GM12872 (cell line): ENCODE data around the gene FGD2.

Experiments used
- CTCF ChIP-seq: IDR thresholded peaks from 3 replicates; pipeline ENCODE4 v1.5.1; 2011; ENCODE audit warnings: low read depth, mild to moderate bottlenecking, low read length, moderate library complexity; ENCODE audit not compliant: insufficient read depth

Gene FGD2

GRCh38 chr6:37068356-37069270 is 63.2 kb downstream of the FGD2 start:
- TF ChIP-seq CTCF, result no peak

GRCh38 chr6:37069639-37070038 is 64.2 kb downstream of the FGD2 start:
- no peak for TF ChIP-seq CTCF

GRCh38 chr6:37072526-37072925 is 67.1 kb downstream of the FGD2 start:
- TF ChIP-seq CTCF, result no peak

DNA sequence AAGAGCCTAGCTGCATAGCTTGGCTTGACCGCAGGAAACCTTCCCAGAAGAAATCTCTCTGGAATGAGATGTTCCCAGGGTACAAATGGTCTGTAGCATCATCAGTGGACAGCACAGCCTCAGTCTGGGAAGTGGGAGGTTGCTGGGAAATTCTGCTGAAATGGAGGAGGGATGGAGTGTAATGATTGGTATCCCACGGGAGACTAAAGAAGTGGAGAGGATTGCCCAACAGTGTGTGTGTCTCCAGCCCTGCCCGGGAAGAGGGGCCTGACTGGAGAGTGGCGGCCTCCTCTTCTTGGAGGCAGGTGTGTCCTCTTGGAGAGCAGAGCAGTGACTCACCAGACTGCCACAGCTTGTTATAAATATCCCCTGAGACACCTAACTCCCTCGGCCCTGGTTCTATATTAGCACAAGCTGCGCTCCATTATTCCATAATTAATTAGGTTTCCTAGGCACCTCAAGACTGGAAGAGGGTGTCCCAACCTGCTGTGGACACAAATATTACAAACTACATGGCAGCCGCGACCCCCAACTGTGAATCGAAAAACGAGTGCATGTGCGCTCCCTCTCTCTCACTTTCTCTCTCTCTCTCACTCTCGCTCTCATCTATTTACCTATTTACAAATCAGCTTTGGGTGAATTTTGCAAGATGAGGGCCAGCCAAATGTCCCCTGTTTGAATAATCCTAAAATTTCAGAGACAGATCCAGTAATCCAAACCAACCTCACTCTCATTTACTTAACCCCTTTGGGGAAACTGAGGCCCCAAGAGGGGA is 68.8 kb downstream of the FGD2 start:
- no peak for TF ChIP-seq CTCF

- TF ChIP-seq CTCF, result no peak
Observed at GRCh38 chr6:37077191-37077904, 71.9 kb downstream of the FGD2 start.

GRCh38 chr6:37077905-37078296 is 72.4 kb downstream of the FGD2 start:
- TF ChIP-seq CTCF, result no peak
